ENCODE results near the gene LTA. TPM values are rescaled to one million over a fixed set of nuclear protein-coding genes. Genes with fewer than 3 reads are reported as not detected.

LTA gene, protein sequence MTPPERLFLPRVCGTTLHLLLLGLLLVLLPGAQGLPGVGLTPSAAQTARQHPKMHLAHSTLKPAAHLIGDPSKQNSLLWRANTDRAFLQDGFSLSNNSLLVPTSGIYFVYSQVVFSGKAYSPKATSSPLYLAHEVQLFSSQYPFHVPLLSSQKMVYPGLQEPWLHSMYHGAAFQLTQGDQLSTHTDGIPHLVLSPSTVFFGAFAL
- total RNA-seq (2022) (not detected in 2 replicates), Bru-seq, nascent RNA (percentile 21 among the genes with signal in this experiment), BruChase-seq, experiment 1, labeled RNA remaining after a 6-hour chase (percentile 61 among the genes with signal in this experiment), BruChase-seq, experiment 2, labeled RNA remaining after a 2-hour chase (percentile 37 among the genes with signal in this experiment)
- long read RNA-seq: 0 reads

DNA sequence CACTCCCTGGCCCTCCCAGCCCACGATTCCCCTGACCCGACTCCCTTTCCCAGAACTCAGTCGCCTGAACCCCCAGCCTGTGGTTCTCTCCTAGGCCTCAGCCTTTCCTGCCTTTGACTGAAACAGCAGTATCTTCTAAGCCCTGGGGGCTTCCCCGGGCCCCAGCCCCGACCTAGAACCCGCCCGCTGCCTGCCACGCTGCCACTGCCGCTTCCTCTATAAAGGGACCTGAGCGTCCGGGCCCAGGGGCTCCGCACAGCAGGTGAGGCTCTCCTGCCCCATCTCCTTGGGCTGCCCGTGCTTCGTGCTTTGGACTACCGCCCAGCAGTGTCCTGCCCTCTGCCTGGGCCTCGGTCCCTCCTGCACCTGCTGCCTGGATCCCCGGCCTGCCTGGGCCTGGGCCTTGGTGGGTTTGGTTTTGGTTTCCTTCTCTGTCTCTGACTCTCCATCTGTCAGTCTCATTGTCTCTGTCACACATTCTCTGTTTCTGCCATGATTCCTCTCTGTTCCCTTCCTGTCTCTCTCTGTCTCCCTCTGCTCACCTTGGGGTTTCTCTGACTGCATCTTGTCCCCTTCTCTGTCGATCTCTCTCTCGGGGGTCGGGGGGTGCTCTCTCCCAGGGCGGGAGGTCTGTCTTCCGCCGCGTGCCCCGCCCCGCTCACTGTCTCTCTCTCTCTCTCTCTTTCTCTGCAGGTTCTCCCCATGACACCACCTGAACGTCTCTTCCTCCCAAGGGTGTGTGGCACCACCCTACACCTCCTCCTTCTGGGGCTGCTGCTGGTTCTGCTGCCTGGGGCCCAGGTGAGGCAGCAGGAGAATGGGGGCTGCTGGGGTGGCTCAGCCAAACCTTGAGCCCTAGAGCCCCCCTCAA is at the start of gene LTA:
TSS of gene LTA (plus strand) at position 249 of the 871 bp plus-strand sequence. CDS start at position 703, 454 bp downstream.
- no peaks in the 10 kb centered on the region for H3K9me3 Mint-ChIP-seq (ENCODE audit: unreplicated experiment)
- TF ChIP-seq, protein P1, sequence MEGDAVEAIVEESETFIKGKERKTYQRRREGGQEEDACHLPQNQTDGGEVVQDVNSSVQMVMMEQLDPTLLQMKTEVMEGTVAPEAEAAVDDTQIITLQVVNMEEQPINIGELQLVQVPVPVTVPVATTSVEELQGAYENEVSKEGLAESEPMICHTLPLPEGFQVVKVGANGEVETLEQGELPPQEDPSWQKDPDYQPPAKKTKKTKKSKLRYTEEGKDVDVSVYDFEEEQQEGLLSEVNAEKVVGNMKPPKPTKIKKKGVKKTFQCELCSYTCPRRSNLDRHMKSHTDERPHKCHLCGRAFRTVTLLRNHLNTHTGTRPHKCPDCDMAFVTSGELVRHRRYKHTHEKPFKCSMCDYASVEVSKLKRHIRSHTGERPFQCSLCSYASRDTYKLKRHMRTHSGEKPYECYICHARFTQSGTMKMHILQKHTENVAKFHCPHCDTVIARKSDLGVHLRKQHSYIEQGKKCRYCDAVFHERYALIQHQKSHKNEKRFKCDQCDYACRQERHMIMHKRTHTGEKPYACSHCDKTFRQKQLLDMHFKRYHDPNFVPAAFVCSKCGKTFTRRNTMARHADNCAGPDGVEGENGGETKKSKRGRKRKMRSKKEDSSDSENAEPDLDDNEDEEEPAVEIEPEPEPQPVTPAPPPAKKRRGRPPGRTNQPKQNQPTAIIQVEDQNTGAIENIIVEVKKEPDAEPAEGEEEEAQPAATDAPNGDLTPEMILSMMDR (IDR thresholded peaks at IDR 0.05; ENCODE audit: unreplicated experiment): no peak
- H3K4me3 Mint-ChIP-seq (ENCODE audit: unreplicated experiment): no peak within 1 kb of the TSS
- peaks cover 7% of the 10 kb centered on the region for H3K36me3 Mint-ChIP-seq (ENCODE audit: insufficient read depth, unreplicated experiment)
- BruUV-seq (replicated peaks): no TSS peak
- no peak within 1 kb of the TSS for H3K27ac Mint-ChIP-seq (ENCODE audit: low read depth, unreplicated experiment)
- intact Hi-C loops (cut with micrococcal nuclease): no loop called here
- H3K27me3 Mint-ChIP-seq (ENCODE audit: insufficient read depth, unreplicated experiment): peaks cover 38% of the 10 kb centered on the region
- POLR2A ChIA-PET: no interaction called here
- CTCF ChIA-PET: interaction anchor here (18.9 kb wide), 1 partner anchor 25 kb away, joined by 215 read pairs; the partner anchor contains the start of gene NCR3
- no peak for DNase-seq (ENCODE audit: unreplicated experiment)
- H3K4me1 Mint-ChIP-seq (ENCODE audit: insufficient read depth, unreplicated experiment): peaks cover 6% of the 10 kb centered on the region

DNA sequence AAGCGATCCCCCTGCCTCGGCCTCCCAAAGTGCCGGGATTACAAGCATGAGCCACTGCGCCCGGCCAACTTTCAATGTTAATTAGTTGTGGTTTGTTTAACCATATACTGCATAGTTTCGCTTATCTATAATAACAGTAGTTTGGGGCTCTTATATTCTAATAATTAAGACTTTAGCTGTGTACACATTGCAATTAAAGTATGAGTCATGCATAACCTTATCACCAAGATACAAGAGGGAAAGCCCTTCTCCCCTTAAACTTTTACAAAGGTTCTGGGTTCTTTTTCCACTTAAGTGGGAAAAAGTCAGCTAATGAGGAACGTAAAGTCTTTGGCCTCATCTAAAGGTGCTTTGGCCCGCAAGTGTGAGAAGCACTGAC is 46.5 kb upstream of the LTA start:
- Mint-ChIP-seq H3K27me3 (ENCODE audit: insufficient read depth, unreplicated experiment) (peaks cover 13% of the 10 kb centered on the region), H3K4me3 (ENCODE audit: unreplicated experiment) (no peak overlapping the region), H3K27ac (ENCODE audit: low read depth, unreplicated experiment) (no peak overlapping the region), H3K36me3 (ENCODE audit: insufficient read depth, unreplicated experiment) (peaks cover 33% of the 10 kb centered on the region), H3K4me1 (ENCODE audit: insufficient read depth, unreplicated experiment) (no peaks in the 10 kb centered on the region), H3K9me3 (ENCODE audit: unreplicated experiment) (no peaks in the 10 kb centered on the region)
- BruUV-seq (replicated peaks): no TSS peak
- TF ChIP-seq, protein P1 (IDR thresholded peaks at IDR 0.05; ENCODE audit: unreplicated experiment): no peak
- POLR2A ChIA-PET: interaction anchor here (0.8 to 0.9 kb wide), 2 partner anchors 17 to 337 kb away, joined by 3 to 4 read pairs; partner anchors contain the start of gene NEU1
- CTCF ChIA-PET: interaction anchor here (1.2 kb wide), 1 partner anchor 13 kb away, joined by 3 read pairs; no protein-coding TSS in a partner anchor
- intact Hi-C loops (cut with micrococcal nuclease): no loop called here
- DNase-seq (ENCODE audit: unreplicated experiment): no peak

DNA sequence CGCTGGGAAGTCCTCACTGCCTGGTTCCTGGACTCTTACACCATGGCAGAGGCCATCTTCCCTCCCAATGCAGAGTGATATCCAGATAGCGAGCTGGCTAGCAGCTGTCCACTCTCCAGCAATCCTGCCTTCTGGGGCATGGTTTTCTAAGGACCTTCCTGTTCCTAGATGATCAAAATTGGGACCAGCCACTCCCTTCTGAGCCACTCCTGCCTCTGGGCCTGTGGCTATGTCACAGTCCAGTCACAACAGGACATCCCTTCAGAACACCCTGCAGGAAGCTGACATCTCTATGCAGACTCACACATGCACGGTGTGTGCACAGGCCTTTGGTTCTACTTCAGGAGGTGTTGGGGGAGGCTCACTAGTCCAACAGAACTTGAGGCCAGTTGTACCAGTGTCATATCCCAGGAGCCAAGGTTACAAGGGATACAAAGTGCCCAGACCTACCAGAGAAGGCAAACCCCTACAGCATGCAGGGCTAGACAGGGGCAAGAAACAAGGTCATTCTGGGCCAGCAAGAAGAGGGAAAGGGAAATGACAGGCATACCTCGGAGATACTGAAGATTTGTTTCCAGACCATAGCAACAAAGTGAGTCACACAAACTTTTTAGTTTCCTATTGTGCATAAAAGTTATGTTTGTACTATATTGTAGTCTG is 46.0 kb upstream of the LTA start:
- H3K27ac Mint-ChIP-seq (ENCODE audit: low read depth, unreplicated experiment): no peak overlapping the region
- CTCF ChIA-PET: interaction anchor here (1.2 kb wide), 1 partner anchor 13 kb away, joined by 3 read pairs; no protein-coding TSS in a partner anchor
- H3K9me3 Mint-ChIP-seq (ENCODE audit: unreplicated experiment): no peaks in the 10 kb centered on the region
- peaks cover 8% of the 10 kb centered on the region for H3K27me3 Mint-ChIP-seq (ENCODE audit: insufficient read depth, unreplicated experiment)
- POLR2A ChIA-PET: interaction anchor here (0.8 to 3.9 kb wide), 3 partner anchors 15 to 337 kb away, joined by 3 to 21 read pairs (median 4); partner anchors contain the start of genes DDX39B and NEU1
- BruUV-seq (replicated peaks): no TSS peak
- TF ChIP-seq, protein P1 (IDR thresholded peaks at IDR 0.05; ENCODE audit: unreplicated experiment): no peak
- no peak for DNase-seq (ENCODE audit: unreplicated experiment)
- intact Hi-C loops (cut with micrococcal nuclease): no loop called here
- H3K4me3 Mint-ChIP-seq (ENCODE audit: unreplicated experiment): no peak overlapping the region
- H3K36me3 Mint-ChIP-seq (ENCODE audit: insufficient read depth, unreplicated experiment): peaks cover 38% of the 10 kb centered on the region
- H3K4me1 Mint-ChIP-seq (ENCODE audit: insufficient read depth, unreplicated experiment): no peaks in the 10 kb centered on the region

All from MCF 10A (cell line).